ENCODE measurements around the gene WDR38. TPM values are rescaled to one million over a fixed set of nuclear protein-coding genes. Genes with fewer than 3 reads are reported as not detected.
A peak's percentile ranks its signal among the peaks of the same experiment; 100 is the strongest.

WDR38 gene
- total and polyA plus RNA-seq, 2 of the 4 experiments (the other 2 are of a cell fraction): not detected

DNA sequence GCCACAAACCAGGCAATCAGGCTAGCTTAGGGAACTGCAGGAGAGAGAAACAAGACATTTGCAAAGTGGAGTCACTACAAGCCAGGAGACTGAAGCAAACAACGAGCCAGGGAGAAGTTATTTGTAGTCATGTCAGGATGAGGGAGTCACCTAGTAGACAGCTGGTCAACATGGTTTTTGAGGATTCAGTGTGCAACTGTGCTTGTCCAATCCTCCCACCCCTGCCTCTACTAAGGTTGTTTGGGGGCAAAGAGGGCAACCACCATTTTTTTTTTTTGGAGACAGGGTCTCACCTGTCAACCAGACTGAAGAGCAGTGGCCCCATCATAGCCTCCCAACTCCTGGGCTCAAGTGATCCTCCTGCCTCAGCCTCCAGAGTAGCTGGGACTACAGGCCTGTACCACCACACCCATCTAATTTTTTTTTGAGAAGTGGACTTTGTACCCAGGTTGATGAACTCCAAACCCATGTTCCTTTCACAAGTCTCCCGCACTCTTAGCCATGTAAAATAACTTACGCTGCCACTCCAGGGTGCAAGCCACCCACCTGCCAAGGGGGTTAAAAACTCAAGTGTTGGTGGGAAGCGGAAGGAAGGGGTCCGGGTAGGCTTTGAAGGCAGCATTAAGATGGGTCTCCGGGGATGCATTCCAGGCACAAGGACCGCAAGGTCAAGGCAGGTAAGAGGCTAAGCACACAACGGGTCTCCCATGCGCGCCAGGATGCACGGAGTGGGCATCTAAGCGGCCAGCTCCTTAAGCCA lies 7.5 kb downstream of the WDR38 start:
- in situ Hi-C loops (cut with MboI; ENCODE audit: low sequenced_read_pairs): loop anchor here (10.0 kb wide), 1 partner anchor 284 kb away; the partner anchor contains the start of gene SCAI
- POLR2A ChIA-PET (ENCODE audit: unreplicated experiment): no interaction called here

More for the DNA sequence above, 7.5 kb downstream of the WDR38 start:
- no peak overlapping the region for H2BK5ac ChIP-seq (ENCODE audit: low read depth, low read length, poor library complexity, severe bottlenecking)
- intact Hi-C loops (cut with micrococcal nuclease): no loop called here
- peak overlapping the region; percentile 53 to 88; a peak in 3 of 4 replicates for H4K8ac ChIP-seq (ENCODE audit: low read depth in 2 of 2, low read length in 2 of 2)
- dilution Hi-C loops (cut with HindIII; ENCODE audit: low sequenced_read_pairs, unreplicated experiment): no loop called here
- peak overlapping the region; percentile 77 for H3K14ac ChIP-seq (replicated peaks; ENCODE audit: low read depth, low read length)
- H3K27ac ChIP-seq (ENCODE audit: insufficient read depth, low read length): peak overlapping the region; percentile 72
- DNase-seq (no peak), ATAC-seq (ENCODE audit: low read depth) (no peak)
- H3K18ac ChIP-seq (ENCODE audit: low read depth, low read length): no peak overlapping the region
- H2BK15ac ChIP-seq (ENCODE audit: low read depth, low read length): no peak overlapping the region
- peaks cover 13 to 41% of the 10 kb centered on the region in 2 experiments for H3K79me1 ChIP-seq (ENCODE audit: low read depth in 1 of 2, low read length in 2 of 2)
- peak overlapping the region; percentile 42 for H3K56ac ChIP-seq (ENCODE audit: extremely low read depth, insufficient read depth, low read length)
- WGBS, 2 experiments (ENCODE audit: extremely low coverage in 2 of 2, insufficient read length in 1 of 2): 0% methylated on average over 3 of the region's 12 CpGs; no CpG with 5 or more reads in 1 of the 2 experiments
- peak overlapping the region; percentile 80 for H3K4ac ChIP-seq (ENCODE audit: low read depth, low read length)
- H4K20me1 ChIP-seq (ENCODE audit: insufficient read depth, low read length): peaks cover 60% of the 10 kb centered on the region
- no peak overlapping the region for H2BK120ac ChIP-seq (ENCODE audit: low read depth, low read length)
- H2AK5ac ChIP-seq (ENCODE audit: low read depth, low read length): peak overlapping the region; percentile 95
- peak overlapping the region; percentile 91 for H3K23ac ChIP-seq (ENCODE audit: low read depth, low read length)
- H3K4me1 ChIP-seq (ENCODE audit: control insufficient read depth, insufficient read depth, low read length): peaks cover 9% of the 10 kb centered on the region
- peak overlapping the region; percentile 96 for H3K9ac ChIP-seq (ENCODE audit: low read depth, low read length)
- H2BK20ac ChIP-seq (ENCODE audit: low read depth, low read length): no peak overlapping the region
- peak overlapping the region; percentile 73 for H3K4me3 ChIP-seq (ENCODE audit: insufficient read depth, low read depth, low read length)
- H2AK9ac ChIP-seq (replicated peaks; ENCODE audit: low read depth, low read length, poor library complexity): peak overlapping the region; percentile 100
- H2AFZ ChIP-seq (replicated peaks; ENCODE audit: low read length, poor library complexity): no peak overlapping the region
- CTCF ChIA-PET: interaction anchor here (0.9 to 1.3 kb wide), 2 partner anchors 8 to 84 kb away, joined by 3 to 5 read pairs; partner anchors contain the start of gene OLFML2A
- H3K27me3 ChIP-seq (ENCODE audit: control insufficient read depth, insufficient read depth, low read length): no peaks in the 10 kb centered on the region
- no peaks in the 10 kb centered on the region for H3K9me3 ChIP-seq (ENCODE audit: control insufficient read depth, insufficient read depth, low read length)
- peaks cover 4% of the 10 kb centered on the region; the same call in 1 of the 2 replicates for H3K9me1 ChIP-seq (ENCODE audit: insufficient read depth, low read length)
- BruUV-seq (replicated peaks): no TSS peak
- TF ChIP-seq ELK1 (IDR thresholded peaks at IDR 0.05; ENCODE audit: borderline replicate concordance, low read depth, low read length) (no peak), CEBPB (IDR thresholded peaks at IDR 0.05; ENCODE audit: low read depth, low read length) (no peak), POLR2A (IDR thresholded peaks at IDR 0.05; ENCODE audit: low read depth, low read length) (no peak), RCOR1 (IDR thresholded peaks at IDR 0.05; ENCODE audit: insufficient replicate concordance, low read length) (no peak), RAD21 (IDR thresholded peaks at IDR 0.05; ENCODE audit: low read length) (no peak), MAFK (IDR thresholded peaks at IDR 0.05; ENCODE audit: low read depth, low read length) (no peak), CTCF (conservative IDR thresholded peaks at IDR 0.05; ENCODE audit: low read depth, low read length) (no peak), BHLHE40 (IDR thresholded peaks at IDR 0.05; ENCODE audit: low read depth, low read length) (no peak), MXI1 (IDR thresholded peaks at IDR 0.05; ENCODE audit: borderline replicate concordance, low read depth, low read length) (no peak), RFX5 (IDR thresholded peaks at IDR 0.05; ENCODE audit: low read depth, low read length) (no peak), MAZ (IDR thresholded peaks at IDR 0.05; ENCODE audit: borderline replicate concordance, low read depth, low read length) (no peak), FOS (IDR thresholded peaks at IDR 0.05; ENCODE audit: low read depth, low read length) (no peak), CHD1 (IDR thresholded peaks at IDR 0.05; ENCODE audit: low read depth, low read length) (no peak)
- TF ChIP-seq, protein P1, sequence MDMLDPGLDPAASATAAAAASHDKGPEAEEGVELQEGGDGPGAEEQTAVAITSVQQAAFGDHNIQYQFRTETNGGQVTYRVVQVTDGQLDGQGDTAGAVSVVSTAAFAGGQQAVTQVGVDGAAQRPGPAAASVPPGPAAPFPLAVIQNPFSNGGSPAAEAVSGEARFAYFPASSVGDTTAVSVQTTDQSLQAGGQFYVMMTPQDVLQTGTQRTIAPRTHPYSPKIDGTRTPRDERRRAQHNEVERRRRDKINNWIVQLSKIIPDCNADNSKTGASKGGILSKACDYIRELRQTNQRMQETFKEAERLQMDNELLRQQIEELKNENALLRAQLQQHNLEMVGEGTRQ (IDR thresholded peaks at IDR 0.05; ENCODE audit: low read depth, low read length): no peak
- peaks cover 49% of the 10 kb centered on the region for H3K36me3 ChIP-seq (ENCODE audit: control insufficient read depth, insufficient read depth, low read length)
- no peak overlapping the region for H4K91ac ChIP-seq (ENCODE audit: insufficient read depth, low read depth, low read length)
- no peak overlapping the region for H4K5ac ChIP-seq (ENCODE audit: low read depth, low read length)
- peak overlapping the region; percentile 100 for H3K4me2 ChIP-seq (ENCODE audit: low read depth, low read length)

Measured in IMR-90 (cell line).